Neutrophil (primary cell): ENCODE measurements around the gene EIF4EBP2.

Source experiments
- H3K27ac ChIP-seq: fragments of 200-600 bp; sonication (generic); 2 replicates; pipeline ENCODE4 v1.5.1; 2016; ENCODE audit warnings: mild to moderate bottlenecking, moderate library complexity
- H3K27me3 ChIP-seq: fragments of 200-600 bp; sonication (generic); 2 replicates; pipeline ENCODE4 v1.6.0; 2016; ENCODE audit warnings: mild to moderate bottlenecking
- H3K36me3 ChIP-seq: fragments of 200-600 bp; sonication (generic); 2 replicates; pipeline ENCODE4 v1.5.1; 2017
- H3K4me1 ChIP-seq, 2 experiments: fragments of 200-600 bp in 1 of 2; sonication (generic) in 1 of 2; 1 replicate in 1 of 2; 2 replicates in 1 of 2; pipeline versions ENCODE4 v1.5.1 to v1.6.1; 2013 to 2016; ENCODE audit warnings: low read depth in 1 of 2, low read length in 1 of 2, mild to moderate bottlenecking in 1 of 2, moderate library complexity in 1 of 2; ENCODE audit not compliant: control insufficient read depth in 1 of 2, insufficient read depth in 1 of 2
- H3K4me3 ChIP-seq, 2 experiments: fragments of 200-600 bp in 1 of 2; sonication (generic) in 1 of 2; 1 replicate in 1 of 2; 2 replicates in 1 of 2; pipeline ENCODE4 v1.5.1; 2013 to 2016; ENCODE audit warnings: low read depth in 1 of 2, low read length in 1 of 2, mild to moderate bottlenecking in 1 of 2, moderate library complexity in 1 of 2
- H3K9me3 ChIP-seq: fragments of 200-600 bp; sonication (generic); 2 replicates; pipeline ENCODE4 v1.5.1; 2016
- TF ChIP-seq, protein P1 (sequence below): fragments of 200-600 bp; sonication (generic); IDR thresholded peaks from 2 replicates; pipeline ENCODE4 v1.5.1; 2016; ENCODE audit warnings: antibody characterized with exemption

The EIF4EBP2 gene

GRCh38 chr10:70404036-70404786 lies at the start of gene EIF4EBP2:
TSS of gene EIF4EBP2 (plus strand) at chr10:70404145. CDS start at chr10:70404402, 257 bp downstream.
- Histone ChIP-seq H3K27me3 (no peaks in the 10 kb centered on the region), H3K4me1 (peaks cover 24 to 27% of the 10 kb centered on the region in 2 experiments), H3K27ac (peak within 1 kb of the TSS; percentile 98), H3K4me3 (peak within 1 kb of the TSS; percentile 82 to 90), H3K9me3 (no peaks in the 10 kb centered on the region), H3K36me3 (no peaks in the 10 kb centered on the region)
- TF ChIP-seq, protein P1, sequence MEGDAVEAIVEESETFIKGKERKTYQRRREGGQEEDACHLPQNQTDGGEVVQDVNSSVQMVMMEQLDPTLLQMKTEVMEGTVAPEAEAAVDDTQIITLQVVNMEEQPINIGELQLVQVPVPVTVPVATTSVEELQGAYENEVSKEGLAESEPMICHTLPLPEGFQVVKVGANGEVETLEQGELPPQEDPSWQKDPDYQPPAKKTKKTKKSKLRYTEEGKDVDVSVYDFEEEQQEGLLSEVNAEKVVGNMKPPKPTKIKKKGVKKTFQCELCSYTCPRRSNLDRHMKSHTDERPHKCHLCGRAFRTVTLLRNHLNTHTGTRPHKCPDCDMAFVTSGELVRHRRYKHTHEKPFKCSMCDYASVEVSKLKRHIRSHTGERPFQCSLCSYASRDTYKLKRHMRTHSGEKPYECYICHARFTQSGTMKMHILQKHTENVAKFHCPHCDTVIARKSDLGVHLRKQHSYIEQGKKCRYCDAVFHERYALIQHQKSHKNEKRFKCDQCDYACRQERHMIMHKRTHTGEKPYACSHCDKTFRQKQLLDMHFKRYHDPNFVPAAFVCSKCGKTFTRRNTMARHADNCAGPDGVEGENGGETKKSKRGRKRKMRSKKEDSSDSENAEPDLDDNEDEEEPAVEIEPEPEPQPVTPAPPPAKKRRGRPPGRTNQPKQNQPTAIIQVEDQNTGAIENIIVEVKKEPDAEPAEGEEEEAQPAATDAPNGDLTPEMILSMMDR, result peak; percentile 34

DNA sequence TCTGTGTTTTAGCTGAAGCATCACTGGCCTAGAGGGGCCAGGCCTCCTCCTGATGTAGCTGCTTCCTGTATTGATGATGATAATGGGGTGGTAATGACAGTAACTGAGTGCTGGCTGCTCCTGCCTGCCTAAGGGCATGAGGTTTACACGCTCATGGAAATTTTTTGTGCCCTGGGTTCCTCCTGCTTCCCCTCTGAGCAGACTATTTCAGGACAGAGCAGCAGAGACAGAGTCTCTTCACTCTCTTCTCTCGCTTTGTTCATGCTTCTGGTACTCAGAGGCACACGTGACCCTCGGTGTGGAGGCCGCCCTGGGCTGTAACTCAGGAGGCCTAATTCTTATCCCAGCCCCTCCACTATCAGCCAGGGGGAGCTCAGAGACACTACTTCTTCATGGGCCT lies 49.4 kb upstream of the EIF4EBP2 start:
- Histone ChIP-seq H3K36me3 (no peaks in the 10 kb centered on the region), H3K27me3 (no peaks in the 10 kb centered on the region), H3K4me1 (peaks cover 21 to 24% of the 10 kb centered on the region in 2 experiments), H3K9me3 (no peaks in the 10 kb centered on the region), H3K4me3 (no peak overlapping the region), H3K27ac (no peak overlapping the region)
- TF ChIP-seq, protein P1, result no peak

GRCh38 chr10:70355051-70356021 lies 48.6 kb upstream of the EIF4EBP2 start:
- Histone ChIP-seq H3K4me3 (peak overlapping the region; percentile 23 to 28), H3K27ac (no peak overlapping the region), H3K9me3 (no peaks in the 10 kb centered on the region), H3K4me1 (peaks cover 21 to 24% of the 10 kb centered on the region in 2 experiments), H3K27me3 (no peaks in the 10 kb centered on the region), H3K36me3 (no peaks in the 10 kb centered on the region)
- TF ChIP-seq, protein P1, result no peak

- Histone ChIP-seq H3K27ac (no peak overlapping the region), H3K9me3 (no peaks in the 10 kb centered on the region), H3K36me3 (no peaks in the 10 kb centered on the region), H3K4me3 (no peak overlapping the region), H3K4me1 (peaks cover 17 to 19% of the 10 kb centered on the region in 2 experiments), H3K27me3 (no peaks in the 10 kb centered on the region)
- TF ChIP-seq, protein P1, result no peak
Measured at GRCh38 chr10:70357565-70357964, 46.4 kb upstream of the EIF4EBP2 start.

DNA sequence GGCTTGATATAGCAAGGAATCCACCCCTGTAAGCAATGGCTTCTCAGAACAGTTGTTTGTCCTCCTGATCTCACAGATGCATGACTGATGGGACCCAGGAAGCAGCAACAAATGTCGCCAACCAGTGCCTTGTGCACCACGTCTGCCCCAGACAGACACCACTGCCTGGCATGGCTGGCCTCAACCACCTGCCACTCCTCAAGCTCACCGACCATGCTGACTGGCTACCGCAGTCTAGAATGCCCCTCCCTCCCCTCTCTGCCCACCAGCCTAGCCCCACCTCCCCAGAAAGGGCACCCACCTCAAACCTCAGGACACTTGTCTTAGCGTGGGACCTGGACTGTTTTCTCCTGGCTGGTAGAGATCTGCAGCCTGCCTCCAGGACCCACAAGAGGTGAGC lies 45.5 kb upstream of the EIF4EBP2 start:
- H3K4me3 ChIP-seq, result no peak overlapping the region
- no peak overlapping the region for H3K27ac ChIP-seq
- TF ChIP-seq, protein P1, result no peak
- H3K4me1 ChIP-seq, result peaks cover 12 to 15% of the 10 kb centered on the region in 2 experiments
- no peaks in the 10 kb centered on the region for H3K36me3 ChIP-seq
- H3K27me3 ChIP-seq, result no peaks in the 10 kb centered on the region
- H3K9me3 ChIP-seq, result no peaks in the 10 kb centered on the region
